PC-9 (cell line): ENCODE results near the gene VENTX. TPM values are rescaled to one million over a fixed set of nuclear protein-coding genes. Genes with fewer than 3 reads are reported as not detected.

ENCODE experiments used
- BruUV-seq: library from RNA; stranded (reverse); fragments of 400-500 nt; replicated peaks from 2 replicates; lab custom pipeline; 2021; lab: Mats Ljungman, UMichigan
- CTCF ChIA-PET: fragments of 300-600 bp; sonication (Branson Sonifier 250); formaldehyde crosslinking; loops from one replicate; lab custom pipeline; 2022; ENCODE audit warnings: antibody characterized with exemption; lab: Charles Lee
- POLR2A ChIA-PET: fragments of 300-600 bp; sonication (Branson Sonifier 250); formaldehyde crosslinking; loops from one replicate; lab custom pipeline; 2022; ENCODE audit warnings: antibody characterized with exemption; ENCODE audit not compliant: unreplicated experiment; lab: Charles Lee
- DNase-seq, 2 experiments: peaks; one replicate each; pipeline versions ENCODE4 v3.0.0 to v3.0.0-alpha.2; 2015 to 2022; ENCODE audit warnings: mixed read lengths in 1 of 2
- H2AFZ ChIP-seq: fragments of 200-600 bp; sonication (generic); 2 replicates; pipeline ENCODE4 v1.8.1; 2017; ENCODE audit warnings: antibody characterized with exemption
- H3F3A ChIP-seq: fragments of 200-600 bp; sonication (generic); 2 replicates; pipeline ENCODE4 v1.8.1; 2017; ENCODE audit warnings: antibody characterized with exemption, mild to moderate bottlenecking, low read depth; ENCODE audit not compliant: insufficient read depth
- H3K27ac ChIP-seq: fragments of 200-600 bp; sonication (generic); 2 replicates; pipeline ENCODE4 v1.6.1; 2016; ENCODE audit warnings: mixed run types
- H3K27me3 ChIP-seq: fragments of 200-600 bp; sonication (generic); 2 replicates; pipeline ENCODE4 v1.6.1; 2016; ENCODE audit warnings: low read depth, mixed run types; ENCODE audit not compliant: insufficient read depth
- H3K36me3 ChIP-seq: fragments of 200-600 bp; sonication (generic); 2 replicates; pipeline ENCODE4 v1.6.1; 2016; ENCODE audit warnings: low read depth, mixed run types
- H3K4me1 ChIP-seq: fragments of 200-600 bp; sonication (generic); replicated peaks from 2 replicates; pipeline ENCODE4 v1.6.1; 2016; ENCODE audit warnings: mixed run types; ENCODE audit not compliant: insufficient read depth
- H3K4me2 ChIP-seq: fragments of 200-600 bp; sonication (generic); 2 replicates; pipeline ENCODE4 v1.6.1; 2017; ENCODE audit warnings: mixed run types
- H3K4me3 ChIP-seq: fragments of 200-600 bp; sonication (generic); 2 replicates; pipeline ENCODE4 v1.6.1; 2016; ENCODE audit warnings: mixed run types
- H3K79me2 ChIP-seq: fragments of 200-600 bp; sonication (generic); 2 replicates; pipeline ENCODE4 v1.6.1; 2017; ENCODE audit warnings: low read depth, mixed run types
- H3K9me2 ChIP-seq: fragments of 200-600 bp; sonication (generic); 2 replicates; pipeline ENCODE4 v1.8.1; 2017; ENCODE audit warnings: mild to moderate bottlenecking; ENCODE audit not compliant: insufficient read depth
- H3K9me3 ChIP-seq: fragments of 200-600 bp; sonication (generic); 2 replicates; pipeline ENCODE4 v1.8.1; 2016; ENCODE audit warnings: low read depth; ENCODE audit not compliant: insufficient read depth
- H4K20me1 ChIP-seq: fragments of 200-600 bp; sonication (generic); 2 replicates; pipeline ENCODE4 v1.8.1; 2017; ENCODE audit not compliant: insufficient read depth
- CTCF ChIP-seq: fragments of 200-600 bp; sonication (generic); conservative IDR thresholded peaks from 2 replicates; pipeline ENCODE4 v1.6.1; 2017; ENCODE audit warnings: mixed run types, antibody characterized with exemption, mild to moderate bottlenecking, moderate library complexity
- EZH2 ChIP-seq: fragments of 200-600 bp; sonication (generic); IDR thresholded peaks from 2 replicates; pipeline ENCODE4 v1.8.0; 2017; ENCODE audit warnings: antibody characterized with exemption, low read depth
- intact Hi-C: fragments of 100-400 bp; cut with micrococcal nuclease; formaldehyde crosslinking; loops from one replicate; pipeline ENCODE4 v1.10.0; 2022; ENCODE audit not compliant: unreplicated experiment
- total RNA-seq: library from RNA; stranded (reverse); gene quantifications from 2 replicates; pipeline ENCODE4 v1.2.3, GENCODE V29; 2021

VENTX gene
- total RNA-seq, 1 experiment from 2014 or later, result not detected

- no peaks in the 10 kb centered on the region for H3K36me3 ChIP-seq
- H3K27me3 ChIP-seq, result peaks cover 43% of the 10 kb centered on the region
- no peaks in the 10 kb centered on the region for H3K4me1 ChIP-seq
- H3K27ac ChIP-seq, result no peak overlapping the region
- no peak for TF ChIP-seq EZH2
- TF ChIP-seq CTCF, result no peak
- ChIA-PET POLR2A (no interaction called here), CTCF (no interaction called here)
- H3K79me2 ChIP-seq, result no peaks in the 10 kb centered on the region
- no peak for DNase-seq
- no peak overlapping the region for H3K4me2 ChIP-seq
- H2AFZ ChIP-seq, result no peak overlapping the region
- no peaks in the 10 kb centered on the region for H3K9me2 ChIP-seq
- no peaks in the 10 kb centered on the region for H3F3A ChIP-seq
- intact Hi-C loops, result loop anchor here (10.0 kb wide), 1 partner anchor 58 kb away; no protein-coding TSS in a partner anchor
- no peaks in the 10 kb centered on the region for H4K20me1 ChIP-seq
- H3K9me3 ChIP-seq, result no peaks in the 10 kb centered on the region
- no TSS peak for BruUV-seq
- no peak overlapping the region for H3K4me3 ChIP-seq
Observed at GRCh38 chr10:133227256-133227655, 10.4 kb upstream of the VENTX start.

GRCh38 chr10:133229265-133230043 lies 8.2 kb upstream of the VENTX start:
- no peak overlapping the region for H3K4me3 ChIP-seq
- no peaks in the 10 kb centered on the region for H3K79me2 ChIP-seq
- no peak overlapping the region for H3K27ac ChIP-seq
- ChIA-PET POLR2A (no interaction called here), CTCF (no interaction called here)
- TF ChIP-seq CTCF (no peak), EZH2 (no peak)
- no peaks in the 10 kb centered on the region for H3K4me1 ChIP-seq
- no peaks in the 10 kb centered on the region for H3K36me3 ChIP-seq
- H3K27me3 ChIP-seq, result peaks cover 36% of the 10 kb centered on the region; the same call in 1 of the 2 replicates
- H4K20me1 ChIP-seq, result no peaks in the 10 kb centered on the region
- no peaks in the 10 kb centered on the region for H3K9me3 ChIP-seq
- DNase-seq, result no peak
- intact Hi-C loops, result loop anchor here (10.0 kb wide), 1 partner anchor 55 kb away; no protein-coding TSS in a partner anchor
- no peak overlapping the region for H2AFZ ChIP-seq
- H3K4me2 ChIP-seq, result no peak overlapping the region
- H3F3A ChIP-seq, result no peaks in the 10 kb centered on the region
- BruUV-seq, result no TSS peak
- H3K9me2 ChIP-seq, result no peaks in the 10 kb centered on the region

GRCh38 chr10:133230044-133230361 lies 7.7 kb upstream of the VENTX start, which contains the start of gene UTF1:
UTF1 (plus strand) TSS chr10:133230217; CDS start chr10:133230289, 72 bp downstream.
- no peaks in the 10 kb centered on the region for H3F3A ChIP-seq
- TF ChIP-seq CTCF (no peak), EZH2 (no peak)
- intact Hi-C loops, result no loop called here
- no peak within 1 kb of the TSS for H2AFZ ChIP-seq
- no peaks in the 10 kb centered on the region for H3K4me1 ChIP-seq
- BruUV-seq, result no TSS peak
- H3K36me3 ChIP-seq, result no peaks in the 10 kb centered on the region
- POLR2A ChIA-PET, result no interaction called here
- DNase-seq, result no peak
- no peaks in the 10 kb centered on the region for H3K9me2 ChIP-seq
- H3K9me3 ChIP-seq, result no peaks in the 10 kb centered on the region
- no peak within 1 kb of the TSS for H3K4me2 ChIP-seq
- H3K27ac ChIP-seq, result no peak within 1 kb of the TSS
- H3K27me3 ChIP-seq, result peaks cover 30% of the 10 kb centered on the region; the same call in 1 of the 2 replicates
- H3K4me3 ChIP-seq, result no peak within 1 kb of the TSS
- H3K79me2 ChIP-seq, result no peaks in the 10 kb centered on the region
- no peaks in the 10 kb centered on the region for H4K20me1 ChIP-seq
- CTCF ChIA-PET, result no interaction called here
